Measurements from ENCODE around the gene DLG2. TPM values are rescaled to one million over a fixed set of nuclear protein-coding genes. Genes with fewer than 3 reads are reported as not detected.

Gene DLG2
- total RNA-seq, 2 donors from 2014 or later: 3.8 to 16.4 TPM

DNA sequence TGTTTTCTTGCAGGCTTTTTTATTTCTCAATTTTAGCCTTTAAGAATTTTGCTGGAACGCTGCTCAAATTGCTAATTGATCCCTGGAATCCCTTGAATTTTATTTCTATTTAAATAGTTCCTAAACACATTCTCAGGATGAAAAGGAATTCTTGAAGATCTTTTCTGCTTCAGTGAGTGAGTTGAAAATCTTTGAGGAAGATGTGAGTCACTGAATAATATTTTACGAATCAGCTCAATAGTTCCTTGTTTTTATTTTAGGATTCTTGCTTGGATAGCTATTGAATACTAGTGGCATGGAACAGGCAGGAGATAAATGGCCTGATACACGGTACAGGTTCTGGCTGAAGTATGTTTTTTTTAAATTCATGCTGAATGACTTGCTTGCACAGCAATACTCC, 2146.3 kb downstream of the DLG2 start:
- no peaks in the 10 kb centered on the region for H3K9me3 ChIP-seq
- H3K4me3 ChIP-seq: no peak overlapping the region
- DNase-seq (ENCODE audit: low spot score) (no peak), ATAC-seq (ENCODE audit: insufficient number of reproducible peaks, low FRiP score, low read depth) (no peak)
- H3K27me3 ChIP-seq (replicated peaks; ENCODE audit: insufficient read depth): no peaks in the 10 kb centered on the region
- H3K36me3 ChIP-seq: no peaks in the 10 kb centered on the region
- H3K4me1 ChIP-seq (ENCODE audit: control insufficient read depth in 1 of 2, low read depth in 2 of 2): no peaks in the 10 kb centered on the region
- TF ChIP-seq, protein P1, sequence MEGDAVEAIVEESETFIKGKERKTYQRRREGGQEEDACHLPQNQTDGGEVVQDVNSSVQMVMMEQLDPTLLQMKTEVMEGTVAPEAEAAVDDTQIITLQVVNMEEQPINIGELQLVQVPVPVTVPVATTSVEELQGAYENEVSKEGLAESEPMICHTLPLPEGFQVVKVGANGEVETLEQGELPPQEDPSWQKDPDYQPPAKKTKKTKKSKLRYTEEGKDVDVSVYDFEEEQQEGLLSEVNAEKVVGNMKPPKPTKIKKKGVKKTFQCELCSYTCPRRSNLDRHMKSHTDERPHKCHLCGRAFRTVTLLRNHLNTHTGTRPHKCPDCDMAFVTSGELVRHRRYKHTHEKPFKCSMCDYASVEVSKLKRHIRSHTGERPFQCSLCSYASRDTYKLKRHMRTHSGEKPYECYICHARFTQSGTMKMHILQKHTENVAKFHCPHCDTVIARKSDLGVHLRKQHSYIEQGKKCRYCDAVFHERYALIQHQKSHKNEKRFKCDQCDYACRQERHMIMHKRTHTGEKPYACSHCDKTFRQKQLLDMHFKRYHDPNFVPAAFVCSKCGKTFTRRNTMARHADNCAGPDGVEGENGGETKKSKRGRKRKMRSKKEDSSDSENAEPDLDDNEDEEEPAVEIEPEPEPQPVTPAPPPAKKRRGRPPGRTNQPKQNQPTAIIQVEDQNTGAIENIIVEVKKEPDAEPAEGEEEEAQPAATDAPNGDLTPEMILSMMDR (IDR thresholded peaks at IDR 0.05): no peak
- H3K27ac ChIP-seq: no peak overlapping the region

DNA sequence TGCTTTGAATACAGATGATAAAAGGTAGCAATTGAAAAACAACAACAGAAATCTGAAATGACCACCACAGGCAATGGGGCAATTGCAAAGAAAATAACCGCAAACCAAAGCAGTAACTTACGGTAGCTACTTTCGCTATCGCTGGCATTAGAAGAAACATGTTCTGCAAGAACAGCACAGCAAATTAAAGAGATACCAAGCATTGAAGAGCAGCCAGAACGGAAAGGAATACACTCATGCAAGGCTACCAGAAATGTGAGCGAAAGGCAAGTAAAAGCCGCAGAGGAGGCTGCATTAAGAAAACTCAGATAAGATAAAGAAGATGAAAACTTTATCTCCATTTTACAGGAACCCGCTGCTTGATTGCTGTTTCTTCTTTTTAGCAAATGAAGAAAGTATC, 2146.9 kb downstream of the DLG2 start:
- H3K4me3 ChIP-seq: no peak overlapping the region
- H3K27me3 ChIP-seq (replicated peaks; ENCODE audit: insufficient read depth): no peaks in the 10 kb centered on the region
- no peaks in the 10 kb centered on the region for H3K36me3 ChIP-seq
- DNase-seq (ENCODE audit: low spot score): no peak
- TF ChIP-seq, protein P1 (IDR thresholded peaks at IDR 0.05): no peak
- no peaks in the 10 kb centered on the region for H3K9me3 ChIP-seq
- no peak overlapping the region for H3K27ac ChIP-seq
- ATAC-seq (ENCODE audit: insufficient number of reproducible peaks, low FRiP score, low read depth): no peak
- H3K4me1 ChIP-seq (ENCODE audit: control insufficient read depth in 1 of 2, low read depth in 2 of 2): no peaks in the 10 kb centered on the region

DNA sequence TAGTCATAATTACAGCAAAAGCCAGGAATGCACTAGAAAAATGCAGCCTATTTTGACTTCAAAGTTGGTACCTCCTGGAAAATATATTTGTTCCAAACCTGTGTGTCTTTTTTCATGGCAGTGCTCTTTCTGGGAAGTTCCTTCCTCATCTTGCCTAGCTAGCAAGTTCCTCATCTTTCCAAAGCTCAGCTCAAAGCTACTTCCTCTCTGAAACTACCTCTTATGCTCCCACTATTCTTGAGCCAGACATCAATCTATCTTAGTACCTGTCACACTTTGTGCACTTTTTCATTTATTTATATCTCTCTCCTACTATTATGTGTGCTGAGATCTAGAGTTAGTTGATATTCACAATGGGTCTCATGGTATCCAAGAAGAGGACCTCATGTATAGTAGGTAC, 2149.4 kb downstream of the DLG2 start:
- ATAC-seq (ENCODE audit: insufficient number of reproducible peaks, low FRiP score, low read depth) (no peak), DNase-seq (ENCODE audit: low spot score) (no peak)
- Histone ChIP-seq H3K9me3 (no peaks in the 10 kb centered on the region), H3K4me3 (no peak overlapping the region), H3K4me1 (ENCODE audit: control insufficient read depth in 1 of 2, low read depth in 2 of 2) (no peaks in the 10 kb centered on the region), H3K27me3 (replicated peaks; ENCODE audit: insufficient read depth) (no peaks in the 10 kb centered on the region), H3K36me3 (no peaks in the 10 kb centered on the region), H3K27ac (no peak overlapping the region)
- TF ChIP-seq, protein P1 (IDR thresholded peaks at IDR 0.05): no peak

DNA sequence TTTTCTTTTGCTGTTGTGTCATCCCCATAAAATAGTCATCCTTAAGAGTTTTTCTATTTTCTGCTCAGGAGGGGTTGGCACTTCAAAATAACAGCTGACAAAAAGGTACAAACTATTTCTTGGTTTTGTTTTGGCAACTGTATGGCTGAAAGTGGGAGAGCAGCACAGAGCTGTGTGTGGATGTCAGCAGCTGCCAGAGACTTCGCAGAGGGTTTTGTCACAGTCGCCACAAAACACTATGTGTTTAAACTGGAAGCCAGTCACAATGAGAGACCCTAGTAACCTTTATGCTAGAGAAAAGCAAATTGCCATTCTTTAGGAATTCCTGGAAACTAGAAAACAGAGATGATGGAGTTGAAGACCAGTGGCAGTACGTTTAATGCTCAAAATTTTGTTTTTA, 2151.4 kb downstream of the DLG2 start:
- Histone ChIP-seq H3K9me3 (no peaks in the 10 kb centered on the region), H3K4me3 (no peak overlapping the region), H3K27ac (no peak overlapping the region), H3K27me3 (replicated peaks; ENCODE audit: insufficient read depth) (no peaks in the 10 kb centered on the region), H3K4me1 (ENCODE audit: control insufficient read depth in 1 of 2, low read depth in 2 of 2) (no peaks in the 10 kb centered on the region), H3K36me3 (no peaks in the 10 kb centered on the region)
- DNase-seq (ENCODE audit: low spot score): no peak
- ATAC-seq (ENCODE audit: insufficient number of reproducible peaks, low FRiP score, low read depth): no peak
- TF ChIP-seq, protein P1 (IDR thresholded peaks at IDR 0.05): no peak

DNA sequence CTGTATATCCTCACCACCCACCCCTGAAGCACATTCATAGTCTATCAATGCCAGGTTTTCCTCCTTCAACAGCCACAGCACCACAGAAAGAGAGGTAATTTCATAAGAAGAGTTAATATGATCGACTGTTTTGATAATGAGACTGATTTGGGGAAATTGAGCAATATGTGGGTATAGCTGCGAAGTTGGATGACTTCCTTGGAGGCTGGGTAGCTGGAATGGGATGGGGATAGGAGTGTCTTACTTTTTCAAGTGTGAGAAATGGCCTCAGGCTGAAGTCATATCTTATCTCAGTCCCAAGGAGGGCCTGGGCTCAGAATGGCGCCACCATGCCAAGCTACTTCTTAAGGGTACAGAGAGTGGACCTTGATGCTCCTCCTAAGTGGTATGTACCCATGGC, 2153.4 kb downstream of the DLG2 start:
- no peaks in the 10 kb centered on the region for H3K9me3 ChIP-seq
- DNase-seq (ENCODE audit: low spot score): no peak
- H3K4me3 ChIP-seq: no peak overlapping the region
- H3K4me1 ChIP-seq (ENCODE audit: control insufficient read depth in 1 of 2, low read depth in 2 of 2): no peaks in the 10 kb centered on the region
- no peaks in the 10 kb centered on the region for H3K36me3 ChIP-seq
- no peak for ATAC-seq (ENCODE audit: insufficient number of reproducible peaks, low FRiP score, low read depth)
- no peak overlapping the region for H3K27ac ChIP-seq
- TF ChIP-seq, protein P1 (IDR thresholded peaks at IDR 0.05): no peak
- H3K27me3 ChIP-seq (replicated peaks; ENCODE audit: insufficient read depth): no peaks in the 10 kb centered on the region

Data from thoracic aorta (tissue), 2 donors.